HepG2 (cell line): Measurements from ENCODE around the gene ZBED1. TPM values are rescaled to one million over a fixed set of nuclear protein-coding genes. Genes with fewer than 3 reads are reported as not detected.
A peak's percentile ranks its signal among the peaks of the same experiment; 100 is the strongest.

Source experiments
- FUBP1 ChIP-seq: sonication (generic); formaldehyde crosslinking; IDR thresholded peaks from 2 replicates; pipeline ENCODE4 v1.5.1; 2020; ENCODE audit warnings: missing genetic modification reagents, mild to moderate bottlenecking, borderline replicate concordance
- GATAD2A ChIP-seq: IDR thresholded peaks from 2 replicates; pipeline ENCODE4 v1.6.1; 2016
- LRRFIP1 ChIP-seq: sonication (generic); formaldehyde crosslinking; conservative IDR thresholded peaks from 2 replicates; pipeline ENCODE4 v1.4.0; 2020; ENCODE audit warnings: missing genetic modification reagents
- POLR2A ChIP-seq, 2 experiments: IDR thresholded peaks; 2 replicates each; pipeline ENCODE4 v1.6.1; 2011; ENCODE audit warnings: low read depth in 2 of 2, low read length in 2 of 2, mild to moderate bottlenecking in 1 of 2, moderate library complexity in 1 of 2; ENCODE audit not compliant: insufficient read depth in 1 of 2
- SPEN ChIP-seq: sonication (generic); formaldehyde crosslinking; IDR thresholded peaks from 2 replicates; pipeline ENCODE4 v1.5.1; 2020; ENCODE audit warnings: low read depth, mild to moderate bottlenecking, missing genetic modification reagents
- ZFP82 ChIP-seq: sonication (generic); formaldehyde crosslinking; IDR thresholded peaks from 2 replicates; pipeline ENCODE4 v1.5.1; 2020; ENCODE audit warnings: mild to moderate bottlenecking, missing genetic modification reagents, borderline replicate concordance
- ZNF543 ChIP-seq: sonication (generic); formaldehyde crosslinking; IDR thresholded peaks from 2 replicates; pipeline ENCODE4 v1.4.0; 2020; ENCODE audit warnings: mild to moderate bottlenecking, missing genetic modification reagents
- ZNF572 ChIP-seq: sonication (generic); formaldehyde crosslinking; IDR thresholded peaks from 2 replicates; pipeline ENCODE4 v1.5.1; 2020; ENCODE audit warnings: mild to moderate bottlenecking, missing genetic modification reagents
- ZNF589 ChIP-seq: sonication (generic); formaldehyde crosslinking; conservative IDR thresholded peaks from 2 replicates; pipeline ENCODE4 v1.8.0; 2022; ENCODE audit warnings: mild to moderate bottlenecking, moderate library complexity, missing genetic modification reagents
- ZNF816 ChIP-seq: sonication (generic); formaldehyde crosslinking; IDR thresholded peaks from 2 replicates; pipeline ENCODE4 v1.8.0; 2022; ENCODE audit warnings: missing genetic modification reagents, mild to moderate bottlenecking, borderline replicate concordance
- polyA plus RNA-seq, 8 experiments: library from polyadenylated mRNA; depleted of rRNA in 3 of 8; stranded (reverse) in 7 of 8; unstranded in 1 of 8; fragments of >200 nt; fragmentation: Illumina TruSeq in 4 of 8; extraction: Trizol in 4 of 8; gene quantifications; 2 replicates each; pipeline versions ENCODE4 v1.2.1 to v1.2.3, GENCODE V29; 2011 to 2016; ENCODE audit warnings: low read depth in 4 of 8, missing spikeins in 1 of 8, mixed read lengths in 1 of 8; ENCODE audit not compliant: insufficient read depth in 1 of 8
- total RNA-seq, 5 experiments: library from RNA; depleted of rRNA; stranded (reverse); fragments of >200 nt; fragmentation: Illumina TruSeq; extraction: Trizol; gene quantifications; 2 replicates each; pipeline ENCODE4 v1.2.3, GENCODE V29; 2016; ENCODE audit warnings: low read depth in 1 of 5

Gene ZBED1
- total and polyA plus RNA-seq, 2 of the 13 experiments (the other 11 are each of a cell fraction or from before 2014, with no cell fraction given), result 20.0 to 29.8 TPM

GRCh38 chrX:2498781-2499302 lies 1.9 kb downstream of the ZBED1 start (continued):
- TF ChIP-seq LRRFIP1 (CRISPR knock-in tag), result no peak
- TF ChIP-seq ZNF589 (CRISPR knock-in tag), result no peak
- 0 out of 2 replicates have a peak, but pooled peaks have one; percentile 11 for TF ChIP-seq SPEN (CRISPR knock-in tag)
- 0 out of 4 replicates have a peak, but pooled peaks of 1 of the 2 experiments have one; percentile 18 for TF ChIP-seq POLR2A (IDR thresholded peaks at IDR 0.05; ENCODE audit: insufficient read depth in 1 of 2, low read depth in 2 of 2, low read length in 2 of 2)
- no peak for TF ChIP-seq FUBP1 (CRISPR knock-in tag)
- peak; percentile 66; the same call in 1 of the 2 replicates for TF ChIP-seq ZNF816 (CRISPR knock-in tag)
- TF ChIP-seq ZNF543 (CRISPR knock-in tag), result 0 out of 2 replicates have a peak, but pooled peaks have one; percentile 43
- TF ChIP-seq ZNF572, result no peak
- peak; percentile 76; the same call in 1 of the 2 replicates for TF ChIP-seq ZFP82 (CRISPR knock-in tag)
- TF ChIP-seq GATAD2A, result peak; percentile 25; the same call in 1 of the 2 replicates
